ENCODE measurements around the gene PIK3CA.
"Not testable (repeated sequence)": the region's sequence is repeated elsewhere in the genome, so short reads cannot be mapped to it uniquely, and the experiment has no call there.

DNA sequence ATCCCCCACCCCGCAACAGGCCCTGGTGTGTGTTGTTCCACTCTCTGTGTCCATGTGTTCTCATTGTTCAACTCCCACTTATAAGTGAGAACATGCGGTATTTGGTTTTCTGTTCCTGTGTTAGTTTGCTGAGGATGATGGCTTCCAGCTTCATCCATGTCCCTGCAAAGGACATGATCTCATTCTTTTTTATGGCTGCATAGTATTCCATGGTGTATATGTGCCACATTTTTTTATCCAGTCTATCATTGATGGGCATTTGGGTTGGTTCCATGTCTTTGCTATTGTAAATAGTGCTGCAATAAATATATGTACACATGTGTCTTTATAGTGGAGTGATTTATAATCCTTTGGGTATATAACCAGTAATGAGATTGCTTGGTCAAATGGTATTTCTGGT is 126.3 kb downstream of the PIK3CA start:
- TF ChIP-seq, protein P1, sequence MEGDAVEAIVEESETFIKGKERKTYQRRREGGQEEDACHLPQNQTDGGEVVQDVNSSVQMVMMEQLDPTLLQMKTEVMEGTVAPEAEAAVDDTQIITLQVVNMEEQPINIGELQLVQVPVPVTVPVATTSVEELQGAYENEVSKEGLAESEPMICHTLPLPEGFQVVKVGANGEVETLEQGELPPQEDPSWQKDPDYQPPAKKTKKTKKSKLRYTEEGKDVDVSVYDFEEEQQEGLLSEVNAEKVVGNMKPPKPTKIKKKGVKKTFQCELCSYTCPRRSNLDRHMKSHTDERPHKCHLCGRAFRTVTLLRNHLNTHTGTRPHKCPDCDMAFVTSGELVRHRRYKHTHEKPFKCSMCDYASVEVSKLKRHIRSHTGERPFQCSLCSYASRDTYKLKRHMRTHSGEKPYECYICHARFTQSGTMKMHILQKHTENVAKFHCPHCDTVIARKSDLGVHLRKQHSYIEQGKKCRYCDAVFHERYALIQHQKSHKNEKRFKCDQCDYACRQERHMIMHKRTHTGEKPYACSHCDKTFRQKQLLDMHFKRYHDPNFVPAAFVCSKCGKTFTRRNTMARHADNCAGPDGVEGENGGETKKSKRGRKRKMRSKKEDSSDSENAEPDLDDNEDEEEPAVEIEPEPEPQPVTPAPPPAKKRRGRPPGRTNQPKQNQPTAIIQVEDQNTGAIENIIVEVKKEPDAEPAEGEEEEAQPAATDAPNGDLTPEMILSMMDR (IDR thresholded peaks at IDR 0.05): not testable (repeated sequence)
- TF ChIP-seq POLR2AphosphoS5 (IDR thresholded peaks at IDR 0.05); POLR2A (IDR thresholded peaks at IDR 0.05; ENCODE audit: low read depth); EP300 (IDR thresholded peaks at IDR 0.05): not testable (repeated sequence)
